Vagina (tissue), 2 donors: ENCODE results near the gene CTNND2.

Experiments
- CTCF ChIP-seq, 3 experiments: fragments of 450-650 bp in 2 of 3; fragments of 200-600 bp in 1 of 3; sonication (generic) in 1 of 3; IDR thresholded peaks; one replicate each; pipeline ENCODE4 v1.5.1; 2017 to 2019; ENCODE audit warnings: antibody characterized with exemption in 3 of 3, mild to moderate bottlenecking in 2 of 3, moderate library complexity in 2 of 3
- POLR2A ChIP-seq, 2 donors: fragments of 450-650 bp; IDR thresholded peaks; one replicate each; pipeline ENCODE4 v1.6.1; 2017; ENCODE audit warnings: antibody characterized with exemption in 2 of 2, mild to moderate bottlenecking in 2 of 2, moderate library complexity in 2 of 2
- POLR2AphosphoS5 ChIP-seq, 2 donors: sonication (generic); formaldehyde crosslinking; IDR thresholded peaks; one replicate each; pipeline ENCODE4 v1.9.0; 2017; ENCODE audit warnings: antibody characterized with exemption in 2 of 2, mild to moderate bottlenecking in 2 of 2, low read depth in 1 of 2; ENCODE audit not compliant: insufficient read depth in 1 of 2

- TF ChIP-seq POLR2A (IDR thresholded peaks at IDR 0.05) (no peak), CTCF (IDR thresholded peaks at IDR 0.05) (no peak), POLR2AphosphoS5 (IDR thresholded peaks at IDR 0.05; ENCODE audit: insufficient read depth in 1 of 2, low read depth in 1 of 2) (no peak)
These were observed 412.7 kb downstream of the CTNND2 start for GRCh38 chr5:11491404-11492075.
